IMR-90 (cell line): ENCODE results near the gene BCAS3. TPM values are rescaled to one million over a fixed set of nuclear protein-coding genes. Genes with fewer than 3 reads are reported as not detected.

Source experiments
- ATAC-seq: fragments of 200-7000 bp; cut with Tn5 transposase; 2 replicates; pipeline ENCODE4 v1.9.1; 2020; ENCODE audit warnings: low read depth, mild to moderate bottlenecking, moderate library complexity
- BruUV-seq: library from RNA; stranded (reverse); fragments of 400-500 nt; replicated peaks from 2 replicates; lab custom pipeline; 2021; lab: Mats Ljungman, UMichigan
- CTCF ChIA-PET: fragments of 300-600 bp; formaldehyde crosslinking; extraction: SDS; loops from one replicate; lab custom pipeline; 2021; ENCODE audit warnings: antibody characterized with exemption; lab: Yijun Ruan, JAX
- POLR2A ChIA-PET: fragments of 300-600 bp; sonication (Branson Sonifier 250); formaldehyde crosslinking; loops from one replicate; lab custom pipeline; 2022; ENCODE audit warnings: antibody characterized with exemption; ENCODE audit not compliant: unreplicated experiment; lab: Charles Lee
- DNase-seq: peaks from one replicate; pipeline ENCODE4 v3.0.0; 2013
- H2AFZ ChIP-seq: replicated peaks from 2 replicates; pipeline ENCODE3; 2013; ENCODE audit warnings: low read length, mild to moderate bottlenecking; ENCODE audit not compliant: poor library complexity
- H2AK5ac ChIP-seq: 2 replicates; pipeline ENCODE4 v1.6.1; 2013; ENCODE audit warnings: low read depth, low read length, inconsistent platforms
- H2AK9ac ChIP-seq: replicated peaks from 2 replicates; pipeline ENCODE3; 2013; ENCODE audit warnings: mild to moderate bottlenecking, low read depth, low read length, moderate library complexity; ENCODE audit not compliant: poor library complexity
- H2BK120ac ChIP-seq: 2 replicates; pipeline ENCODE4 v1.6.1; 2013; ENCODE audit warnings: low read depth, low read length, inconsistent platforms
- H2BK15ac ChIP-seq: 3 replicates; pipeline ENCODE4 v1.6.1; 2013; ENCODE audit warnings: low read depth, low read length, inconsistent platforms
- H2BK20ac ChIP-seq: 2 replicates; pipeline ENCODE4 v1.6.1; 2013; ENCODE audit warnings: low read depth, mild to moderate bottlenecking, inconsistent platforms, low read length, moderate library complexity
- H2BK5ac ChIP-seq: 2 replicates; pipeline ENCODE4 v1.6.1; 2013; ENCODE audit warnings: mild to moderate bottlenecking, low read depth, low read length, inconsistent platforms; ENCODE audit not compliant: poor library complexity, severe bottlenecking
- H3K14ac ChIP-seq: replicated peaks from 2 replicates; pipeline ENCODE4 v1.6.1; 2013; ENCODE audit warnings: low read depth, low read length, inconsistent platforms
- H3K18ac ChIP-seq: 2 replicates; pipeline ENCODE4 v1.6.1; 2013; ENCODE audit warnings: low read depth, low read length, control low read depth
- H3K23ac ChIP-seq: 2 replicates; pipeline ENCODE4 v1.6.1; 2013; ENCODE audit warnings: low read depth, low read length, inconsistent platforms
- H3K27ac ChIP-seq: 2 replicates; pipeline ENCODE4 v1.5.1; 2013; ENCODE audit warnings: mild to moderate bottlenecking, control low read depth, low read length; ENCODE audit not compliant: insufficient read depth
- H3K27me3 ChIP-seq: 2 replicates; pipeline ENCODE4 v1.6.1; 2013; ENCODE audit warnings: low read length; ENCODE audit not compliant: control insufficient read depth, insufficient read depth
- H3K36me3 ChIP-seq: 2 replicates; pipeline ENCODE4 v1.6.1; 2013; ENCODE audit warnings: low read length, mixed read lengths; ENCODE audit not compliant: control insufficient read depth, insufficient read depth
- H3K4ac ChIP-seq: 2 replicates; pipeline ENCODE4 v1.6.1; 2013; ENCODE audit warnings: low read depth, low read length, inconsistent platforms
- H3K4me1 ChIP-seq: 2 replicates; pipeline ENCODE4 v1.6.1; 2013; ENCODE audit warnings: low read length, mixed read lengths; ENCODE audit not compliant: control insufficient read depth, insufficient read depth
- H3K4me2 ChIP-seq: 2 replicates; pipeline ENCODE4 v1.6.1; 2013; ENCODE audit warnings: low read depth, mild to moderate bottlenecking, control low read depth, low read length, moderate library complexity
- H3K4me3 ChIP-seq: 2 replicates; pipeline ENCODE4 v1.5.1; 2013; ENCODE audit warnings: low read depth, mild to moderate bottlenecking, control low read depth, low read length, moderate library complexity; ENCODE audit not compliant: insufficient read depth
- H3K56ac ChIP-seq: 2 replicates; pipeline ENCODE4 v1.6.1; 2013; ENCODE audit warnings: low read length, inconsistent platforms; ENCODE audit not compliant: insufficient read depth; ENCODE audit errors: extremely low read depth
- H3K79me1 ChIP-seq, 2 experiments: 2 replicates each; pipeline ENCODE4 v1.6.1; 2013; ENCODE audit warnings: low read length in 2 of 2, inconsistent platforms in 1 of 2, low read depth in 1 of 2
- H3K9ac ChIP-seq: 2 replicates; pipeline ENCODE4 v1.6.1; 2013; ENCODE audit warnings: low read depth, low read length, control low read depth
- H3K9me1 ChIP-seq: 2 replicates; pipeline ENCODE4 v1.6.1; 2013; ENCODE audit warnings: low read length, inconsistent platforms; ENCODE audit not compliant: insufficient read depth
- H3K9me3 ChIP-seq: 2 replicates; pipeline ENCODE4 v1.6.1; 2013; ENCODE audit warnings: low read length; ENCODE audit not compliant: control insufficient read depth, insufficient read depth
- H4K20me1 ChIP-seq: 2 replicates; pipeline ENCODE4 v1.6.1; 2013; ENCODE audit warnings: low read length, inconsistent platforms; ENCODE audit not compliant: insufficient read depth
- H4K5ac ChIP-seq: 2 replicates; pipeline ENCODE4 v1.6.1; 2013; ENCODE audit warnings: mild to moderate bottlenecking, low read depth, low read length, control low read depth
- H4K8ac ChIP-seq, 2 experiments: 2 replicates each; pipeline ENCODE4 v1.6.1; 2013; ENCODE audit warnings: low read depth in 2 of 2, low read length in 2 of 2, control low read depth in 1 of 2, inconsistent platforms in 1 of 2
- H4K91ac ChIP-seq: 2 replicates; pipeline ENCODE4 v1.6.1; 2013; ENCODE audit warnings: low read depth, low read length, inconsistent platforms; ENCODE audit not compliant: insufficient read depth
- CHD1 ChIP-seq: IDR thresholded peaks from 2 replicates; pipeline ENCODE4 v1.6.1; 2012; ENCODE audit warnings: low read depth, low read length, improper control_type of control experiment
- MXI1 ChIP-seq: IDR thresholded peaks from 2 replicates; pipeline ENCODE4 v1.6.1; 2012; ENCODE audit warnings: low read depth, mild to moderate bottlenecking, low read length, moderate library complexity, borderline replicate concordance
- RFX5 ChIP-seq: IDR thresholded peaks from 2 replicates; pipeline ENCODE4 v1.8.0; 2012; ENCODE audit warnings: low read depth, mild to moderate bottlenecking, low read length, moderate library complexity
- SMC3 ChIP-seq: fragments of 150-350 bp; IDR thresholded peaks from 2 replicates; pipeline ENCODE4 v1.6.1; 2016; ENCODE audit warnings: low read depth, mild to moderate bottlenecking, antibody characterized with exemption, low read length, moderate library complexity
- USF2 ChIP-seq: fragments of 150-350 bp; IDR thresholded peaks from 2 replicates; pipeline ENCODE4 v1.6.1; 2017; ENCODE audit warnings: mild to moderate bottlenecking, antibody characterized with exemption, low read length, low read depth
- WGBS, 2 experiments: methylation state at CpG; one replicate each; pipeline versions ENCODE4 v1.1.5 to v1.1.7; 2013; ENCODE audit warnings: missing lambda C conversion rate in 2 of 2; ENCODE audit not compliant: insufficient read length in 1 of 2; ENCODE audit errors: extremely low coverage in 2 of 2; 5-methylcytosine and 5-hydroxymethylcytosine counted together
- dilution Hi-C: fragments of 300-500 bp; cut with HindIII; formaldehyde crosslinking; loops from one replicate; pipeline ENCODE4 v1.14.3; 2018; ENCODE audit warnings: low sequenced_read_pairs; ENCODE audit not compliant: unreplicated experiment
- in situ Hi-C: fragments of 300-500 bp; cut with MboI; formaldehyde crosslinking; loops from 3 replicates; pipeline ENCODE4 v1.14.3; 2019; ENCODE audit warnings: low sequenced_read_pairs, inconsistent platforms, mixed read lengths
- intact Hi-C: fragments of 100-400 bp; cut with micrococcal nuclease; formaldehyde crosslinking; loops from 2 replicates; pipeline ENCODE4 v1.10.0; 2022
- polyA plus RNA-seq, 3 experiments: library from polyadenylated mRNA; depleted of rRNA; stranded (reverse); fragments of >200 nt; gene quantifications; 2 replicates each; pipeline ENCODE4 v1.2.3, GENCODE V29; 2012; ENCODE audit warnings: low replicate concordance in 1 of 3
- total RNA-seq: library from RNA; depleted of rRNA; stranded (reverse); fragments of >200 nt; gene quantifications from 2 replicates; pipeline ENCODE4 v1.2.3, GENCODE V29; 2012

Gene BCAS3
- total and polyA plus RNA-seq, 2 of the 4 experiments (the other 2 are of a cell fraction) = 6.3 to 27.1 TPM

DNA sequence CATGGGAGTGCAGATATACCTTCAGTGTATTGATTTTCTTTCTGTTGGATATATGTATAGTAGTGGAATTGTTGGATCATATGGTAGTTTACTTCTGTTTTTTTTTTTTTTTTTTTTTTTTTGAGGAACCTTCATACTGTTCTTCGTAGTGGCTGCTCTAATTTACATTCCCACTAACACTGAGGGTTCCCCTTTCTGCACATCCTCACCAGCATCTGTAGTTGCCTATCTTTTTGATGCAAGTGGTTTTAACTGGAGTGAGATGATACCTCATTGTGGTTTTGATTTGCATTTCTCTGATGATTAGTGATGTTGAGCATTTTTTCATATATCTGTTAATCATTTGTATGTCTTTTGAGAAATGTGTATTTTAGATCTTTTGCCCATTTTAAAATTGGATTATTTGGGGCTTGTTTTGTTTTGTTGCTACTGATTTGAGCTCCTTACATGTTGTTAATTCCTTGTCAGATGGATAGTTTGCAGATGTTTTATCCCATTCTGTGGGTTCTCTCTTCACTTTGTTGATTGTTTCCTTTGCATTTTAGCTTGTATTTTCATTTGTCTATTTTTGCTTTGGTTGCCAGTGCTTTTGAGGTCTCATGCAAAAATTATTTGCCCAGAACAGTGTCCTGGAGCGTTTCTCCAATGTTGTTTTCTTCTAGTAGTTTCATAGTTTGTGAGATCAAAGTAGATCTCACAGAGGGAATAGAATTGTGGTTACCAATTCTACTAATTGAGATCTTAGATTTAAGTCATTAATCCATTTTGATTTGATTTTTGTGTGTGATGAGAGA, 25.0 kb upstream of the BCAS3 start:
- Histone ChIP-seq H3K56ac (no peak overlapping the region), H4K5ac (no peak overlapping the region), H3K36me3 (peaks cover 18% of the 10 kb centered on the region), H3K4ac (no peak overlapping the region), H2AFZ (no peak overlapping the region), H3K18ac (no peak overlapping the region), H3K9me3 (no peaks in the 10 kb centered on the region), H3K4me3 (no peak overlapping the region), H2BK5ac (no peak overlapping the region), H2BK15ac (no peak overlapping the region), H3K4me1 (no peaks in the 10 kb centered on the region), H3K27me3 (no peaks in the 10 kb centered on the region), H2BK120ac (no peak overlapping the region), H2BK20ac (no peak overlapping the region), H2AK9ac (no peak overlapping the region), H4K8ac (no peak overlapping the region), H3K23ac (no peak overlapping the region), H3K27ac (no peak overlapping the region), H3K14ac (no peak overlapping the region), H3K9me1 (no peaks in the 10 kb centered on the region), H2AK5ac (no peak overlapping the region), H3K9ac (no peak overlapping the region), H4K91ac (no peak overlapping the region), H3K79me1 (peaks cover 20 to 32% of the 10 kb centered on the region in 2 experiments), H4K20me1 (peaks cover 11% of the 10 kb centered on the region; the same call in 1 of the 2 replicates), H3K4me2 (no peak overlapping the region)
- ChIA-PET POLR2A (no interaction called here), CTCF (no interaction called here)
- DNase-seq = no peak
- TF ChIP-seq CHD1 (no peak), USF2 (no peak), RFX5 (no peak), SMC3 (no peak), MXI1 (no peak)
- no TSS peak for BruUV-seq
- intact Hi-C loops (no loop called here), in situ Hi-C loops (no loop called here), dilution Hi-C loops (no loop called here)
- ATAC-seq = no peak
- WGBS, 2 experiments = no CpG with 5 or more reads among the region's 2 CpGs
